HT-29 (cell line): ENCODE measurements around the gene LRFN2. TPM values are rescaled to one million over a fixed set of nuclear protein-coding genes. Genes with fewer than 3 reads are reported as not detected.

Experiments
- DNase-seq: peaks from one replicate; pipeline ENCODE4 v3.0.0-alpha.2; 2015; ENCODE audit warnings: low spot score
- total RNA-seq: library from RNA; depleted of rRNA; stranded (reverse); fragments of >200 nt; shearing (Covaris generic); gene quantifications from 2 replicates; pipeline ENCODE4 v1.2.3, GENCODE V29; 2014

LRFN2 gene
- total RNA-seq, 1 experiment from 2014 or later: not detected

DNA sequence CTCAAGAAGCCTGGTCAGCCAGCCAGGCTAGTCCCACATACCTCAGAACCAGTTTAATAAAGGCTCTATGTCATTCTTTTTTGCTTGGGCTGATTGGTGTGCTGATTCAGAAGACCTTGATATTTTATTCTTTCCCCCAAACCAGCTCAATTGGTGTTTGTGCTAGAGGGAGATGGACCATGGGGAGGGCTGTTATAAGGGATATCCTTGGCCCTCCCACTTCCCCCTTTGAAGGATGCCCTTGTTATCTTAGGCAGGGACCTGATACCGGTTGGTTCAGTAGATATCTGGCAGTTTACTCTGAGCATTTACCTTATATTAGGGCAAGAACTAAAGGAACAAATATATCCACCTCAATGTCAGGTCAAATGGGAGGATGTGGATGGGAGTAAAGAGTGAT, 207.4 kb downstream of the LRFN2 start:
- DNase-seq: no peak

DNA sequence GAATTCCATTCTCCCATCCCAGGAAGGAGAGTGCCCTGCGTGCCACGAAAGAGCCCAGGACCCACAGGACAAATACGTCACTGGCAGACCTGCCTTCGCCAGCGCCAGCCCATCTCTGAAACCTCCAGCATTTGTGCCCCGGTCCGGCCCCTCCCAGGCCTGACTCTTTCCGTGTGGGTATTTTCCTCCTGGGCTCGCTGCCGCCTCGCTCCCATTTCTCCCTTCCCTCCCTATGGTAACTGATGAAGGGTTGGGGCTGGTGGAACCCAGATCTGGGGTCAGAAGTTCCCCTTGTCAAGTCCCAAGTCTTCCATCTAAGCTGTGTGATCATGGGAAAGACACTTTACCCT, 208.5 kb downstream of the LRFN2 start:
- no peak for DNase-seq

DNA sequence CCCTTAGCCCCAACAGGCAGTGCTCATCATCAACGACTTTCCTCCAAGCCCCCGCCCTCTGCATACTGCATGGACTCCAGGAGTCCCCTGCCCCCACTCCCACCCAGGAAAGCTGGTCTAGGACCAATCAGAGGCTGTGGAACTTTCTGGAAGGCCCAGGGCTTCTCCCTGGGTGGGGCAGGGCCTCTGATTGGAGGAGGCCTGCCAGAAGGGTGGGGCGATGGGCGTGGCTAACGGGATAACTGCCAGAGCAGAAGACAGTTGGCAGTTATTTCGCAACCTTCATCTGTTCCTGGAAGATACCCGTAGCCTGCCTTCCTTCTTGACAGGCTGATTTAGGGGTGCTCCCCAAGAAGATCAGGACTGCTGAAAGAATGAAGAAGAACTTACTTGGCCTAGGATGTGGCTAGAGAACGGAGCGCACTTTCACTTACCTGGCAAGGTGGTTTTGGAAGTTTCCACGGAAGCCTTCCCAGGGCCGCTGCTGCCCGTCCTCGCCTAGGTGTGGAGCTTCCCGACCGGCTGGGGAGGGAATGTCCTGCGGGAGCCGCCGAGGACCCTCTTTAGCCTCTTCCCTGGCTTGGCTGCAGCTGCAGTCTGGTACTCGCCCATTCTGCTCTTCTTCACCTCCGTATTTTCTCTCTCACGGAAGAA, 209.0 kb downstream of the LRFN2 start:
- no peak for DNase-seq

DNA sequence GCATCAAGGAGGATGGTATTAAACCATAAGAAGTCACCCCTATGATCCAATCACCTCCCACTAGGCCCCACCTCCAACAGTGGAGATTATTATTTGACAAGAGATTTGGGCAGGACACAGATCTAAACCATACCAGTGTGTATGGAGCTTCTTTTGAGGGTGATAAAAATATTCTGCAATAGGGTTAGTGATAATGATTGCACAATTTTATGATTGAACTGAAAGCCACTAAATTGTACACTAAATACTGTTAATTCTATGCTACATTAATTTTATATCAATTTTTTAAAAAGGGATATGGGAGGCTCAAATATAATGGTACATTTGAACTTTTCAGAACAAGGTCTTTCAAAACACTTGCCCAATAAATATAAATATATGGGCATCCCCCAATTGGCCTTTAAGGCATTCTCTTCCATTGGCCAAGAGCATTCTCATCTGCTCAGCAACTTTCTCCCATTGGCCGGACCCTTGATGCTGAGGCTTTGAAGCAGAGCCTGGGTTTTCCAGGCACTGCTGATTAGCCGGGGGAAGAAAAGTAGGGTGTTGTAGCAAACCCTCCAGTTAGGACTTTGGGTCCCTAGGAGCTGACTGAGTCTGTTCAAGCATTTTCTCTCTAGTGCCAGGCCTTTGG, 209.9 kb downstream of the LRFN2 start:
- no peak for DNase-seq

DNA sequence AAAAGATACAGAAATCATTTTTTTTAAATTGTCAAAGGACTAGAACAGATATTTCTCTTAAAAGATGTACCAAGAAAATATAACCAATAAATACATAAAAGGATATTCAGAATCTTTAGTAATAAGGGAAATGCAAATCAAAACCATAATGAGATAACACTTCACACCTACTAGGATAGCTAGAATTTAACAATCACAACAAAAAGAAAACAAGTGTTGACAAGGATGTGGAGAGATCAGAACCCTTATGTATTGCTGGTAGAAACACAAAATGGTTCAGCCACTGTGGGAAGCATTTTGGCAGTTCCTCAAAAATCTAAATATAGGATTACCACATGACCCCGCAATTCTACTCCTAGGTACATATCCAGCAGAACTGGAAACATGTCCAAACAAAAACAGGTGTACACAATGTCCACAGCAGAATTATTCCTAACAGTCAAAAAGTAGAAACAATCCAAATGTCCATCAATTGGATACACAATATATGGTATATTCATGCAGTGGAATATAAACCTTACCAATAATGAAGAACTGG, 211.0 kb downstream of the LRFN2 start:
- DNase-seq: no peak

DNA sequence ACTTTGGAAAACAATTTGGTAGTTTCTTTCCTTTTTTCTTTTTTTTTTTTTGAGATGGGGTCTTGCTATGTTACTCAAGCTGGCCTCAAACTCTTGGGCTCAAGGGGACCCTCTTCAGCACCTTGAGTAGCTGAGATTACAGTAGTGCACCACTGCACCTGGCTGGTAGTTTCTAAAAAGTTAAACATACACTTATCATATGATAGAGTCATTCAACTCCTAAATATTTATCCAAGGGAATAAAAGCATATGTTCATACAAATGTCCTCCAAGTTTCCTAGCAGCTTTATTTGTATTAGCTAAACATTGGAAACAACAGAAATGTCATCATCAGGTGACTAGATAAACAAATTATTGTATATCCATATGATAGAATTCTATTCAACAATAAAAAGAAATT, 213.9 kb downstream of the LRFN2 start:
- no peak for DNase-seq

DNA sequence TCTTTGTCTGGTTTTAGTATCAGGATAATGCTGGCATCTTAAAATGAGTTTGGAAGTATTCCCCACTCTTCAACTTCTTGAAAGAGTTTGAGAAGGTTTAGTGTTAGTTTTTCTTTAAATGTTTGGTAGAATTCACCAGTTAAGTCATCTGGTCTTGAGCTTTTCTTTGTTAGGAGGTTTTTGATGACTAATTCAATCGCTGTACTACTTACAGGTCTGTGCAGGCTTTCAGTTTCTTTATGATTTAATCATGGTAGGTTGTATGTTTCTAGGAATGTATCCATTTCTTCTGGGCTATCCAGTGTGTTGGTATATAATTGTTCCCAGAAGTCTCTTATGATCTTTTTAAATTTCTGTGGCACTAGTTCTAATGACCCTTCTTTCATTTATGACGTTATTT, 215.5 kb downstream of the LRFN2 start:
- no peak for DNase-seq

DNA sequence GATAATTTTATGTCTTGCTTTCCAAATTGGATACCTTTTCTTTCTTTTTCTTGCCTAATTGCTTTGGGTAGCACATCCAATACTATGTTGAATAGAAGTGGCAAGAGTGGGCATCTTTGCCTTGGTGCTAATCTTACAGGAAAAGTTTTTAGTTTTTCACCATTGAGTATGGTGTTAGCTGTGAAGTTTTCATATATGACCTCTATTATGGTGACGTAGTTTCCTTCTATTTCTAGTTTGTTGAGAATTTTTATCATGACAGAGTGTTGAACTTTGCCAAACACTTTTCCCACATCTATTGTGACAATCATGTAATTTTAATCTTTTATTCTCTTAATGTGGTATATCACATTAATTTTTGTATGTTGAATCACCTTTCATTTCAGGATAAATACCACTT, 216.1 kb downstream of the LRFN2 start:
- no peak for DNase-seq

DNA sequence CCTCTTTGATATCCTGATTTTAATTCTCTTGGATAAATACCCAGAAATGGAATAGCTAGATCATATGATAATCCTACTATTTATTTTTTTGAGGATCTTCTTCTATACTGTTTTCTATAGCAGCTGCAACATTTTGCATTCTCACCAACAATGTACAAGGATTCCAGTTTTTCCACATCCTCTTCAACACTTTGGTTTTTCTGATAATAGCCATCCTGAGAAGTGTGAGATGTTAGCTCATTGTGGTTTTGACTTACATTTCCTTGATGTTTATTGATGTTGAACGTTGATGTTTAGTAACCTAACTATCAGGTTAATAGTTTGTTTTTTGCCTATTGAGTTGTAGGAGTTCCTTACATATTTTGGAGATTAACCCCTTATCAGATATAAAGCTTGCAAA, 217.3 kb downstream of the LRFN2 start:
- no peak for DNase-seq

DNA sequence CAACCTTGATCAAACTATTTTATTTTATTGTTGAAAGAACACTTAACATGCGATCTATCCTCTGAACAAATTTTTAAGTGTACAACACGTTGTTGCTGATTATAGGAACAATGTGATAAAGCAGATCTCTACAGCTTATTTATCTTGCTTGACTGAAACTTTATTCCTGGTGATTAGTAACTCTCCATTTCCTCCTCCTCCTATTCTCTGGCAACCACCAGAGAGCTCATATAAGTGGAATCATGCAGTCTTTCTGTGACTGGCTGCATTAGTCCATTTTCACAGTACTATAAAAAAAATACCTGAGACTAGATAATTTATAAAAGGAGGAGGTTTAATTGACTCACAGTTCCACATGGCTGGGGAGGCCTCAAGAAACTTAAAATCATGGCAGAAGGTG, 218.1 kb downstream of the LRFN2 start:
- no peak for DNase-seq

DNA sequence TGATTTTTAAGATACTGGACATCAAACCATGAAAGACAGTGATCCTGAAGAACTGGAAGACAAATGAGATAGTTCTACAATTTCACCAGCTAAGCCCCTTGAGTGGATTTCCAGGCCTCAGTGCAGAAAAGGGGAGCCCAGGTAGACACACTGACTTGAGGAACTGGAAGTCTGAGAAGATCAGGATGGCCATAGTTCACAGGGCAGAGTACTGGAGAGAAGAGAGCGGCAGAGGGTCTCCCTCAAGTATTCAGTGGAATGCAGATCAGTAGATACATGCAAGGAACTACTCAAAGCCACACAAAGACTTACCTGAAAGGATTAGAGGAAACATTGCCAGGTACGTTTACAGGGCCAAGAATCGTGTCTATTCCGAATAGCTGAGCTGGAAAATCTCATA, 224.3 kb downstream of the LRFN2 start:
- no peak for DNase-seq

DNA sequence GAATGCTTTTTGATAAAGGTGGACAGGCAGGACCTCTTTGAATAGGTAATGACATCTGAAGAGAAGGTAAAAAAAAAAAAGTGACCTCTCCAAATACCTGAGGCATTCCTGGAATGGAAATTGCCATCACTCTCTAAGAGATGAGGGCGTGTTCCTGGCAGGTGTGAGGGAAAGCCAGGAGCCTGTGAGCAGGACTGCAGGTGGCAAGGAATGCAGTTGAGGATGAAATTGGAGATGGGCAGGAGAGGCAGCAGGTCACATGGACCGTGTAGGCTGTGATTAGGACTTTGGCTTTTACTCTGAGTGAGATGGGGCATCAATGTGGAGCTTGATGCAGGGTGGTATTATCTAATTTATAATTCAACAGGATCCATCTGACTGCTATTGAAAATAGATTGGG, 227.4 kb downstream of the LRFN2 start:
- no peak for DNase-seq

DNA sequence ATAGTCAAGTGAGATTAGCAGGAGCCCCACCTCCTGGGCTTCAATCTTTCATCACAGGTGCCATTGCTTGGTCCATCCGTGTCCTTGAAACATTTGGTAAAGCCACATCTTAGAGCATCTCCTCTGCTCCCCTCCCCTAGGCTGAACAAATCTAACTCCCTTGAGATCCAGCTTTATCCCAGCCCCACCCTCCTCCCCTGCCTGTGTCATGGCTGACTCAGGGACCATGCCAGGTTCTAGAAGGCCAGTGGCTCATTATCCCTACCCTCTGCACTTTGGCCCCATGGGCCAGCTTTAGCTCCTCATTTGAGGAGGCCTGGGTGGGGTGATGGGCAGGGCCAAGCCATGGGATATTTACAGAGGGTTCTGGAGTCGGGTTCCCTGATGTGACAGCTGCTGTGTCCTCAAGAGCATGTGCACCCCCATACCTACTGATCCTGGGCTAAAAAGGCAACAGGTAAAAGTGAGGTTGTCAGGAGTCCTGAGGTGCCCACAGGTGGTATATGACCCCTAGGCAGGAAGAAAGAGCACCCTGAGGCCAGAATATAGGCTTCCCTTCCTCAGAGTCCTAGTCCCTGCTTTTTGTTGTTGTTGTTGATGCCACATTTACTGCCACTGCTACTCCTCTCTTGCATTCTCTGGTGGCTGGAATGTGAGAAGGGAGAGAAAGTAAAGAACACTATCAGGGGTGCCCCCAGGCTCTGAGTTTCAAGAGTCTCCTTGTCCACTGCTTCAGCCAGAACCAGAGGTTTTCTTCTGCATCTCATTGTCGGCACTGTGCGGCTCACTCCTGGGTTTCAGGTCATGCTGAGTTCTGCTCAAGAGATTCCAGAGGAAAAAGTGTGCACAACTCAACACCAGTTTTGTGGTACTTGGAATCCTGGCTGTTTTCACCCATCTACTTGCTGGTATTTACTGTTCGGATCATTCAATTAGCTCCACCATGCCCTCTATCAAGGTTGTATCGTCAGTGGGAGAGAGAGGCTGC, 228.4 kb downstream of the LRFN2 start:
- DNase-seq: no peak

DNA sequence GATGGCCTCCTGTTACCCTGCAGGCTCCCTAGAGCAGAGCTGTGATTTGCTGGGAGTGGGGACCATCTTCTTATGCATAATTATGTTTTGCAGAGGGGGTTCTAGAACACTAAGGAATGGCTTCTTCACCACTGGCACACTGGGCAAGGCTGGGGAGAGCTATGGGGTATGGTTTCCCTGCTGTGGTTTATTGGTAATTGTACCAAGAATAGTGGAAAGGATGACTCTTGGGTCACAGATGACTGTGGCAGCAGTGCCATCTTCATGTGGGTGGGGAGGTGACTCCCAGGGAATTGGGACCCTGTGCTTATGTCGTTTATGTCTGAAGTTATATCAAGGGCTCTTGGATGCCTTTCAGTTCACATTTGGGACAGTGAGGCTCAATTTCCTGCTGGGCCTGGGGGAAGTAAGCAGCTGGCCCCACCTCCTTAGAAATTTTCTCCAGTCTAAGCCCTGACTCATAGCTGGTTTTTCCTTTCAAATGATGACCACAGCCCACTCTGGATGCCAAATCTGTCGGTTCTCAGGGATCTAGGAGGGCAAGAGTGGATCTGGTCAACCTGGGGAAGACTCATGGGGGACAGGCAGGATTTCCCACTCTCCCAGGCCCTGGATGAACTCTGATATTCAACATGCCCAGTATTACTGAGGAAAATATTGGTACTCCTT, 230.8 kb downstream of the LRFN2 start:
- no peak for DNase-seq

DNA sequence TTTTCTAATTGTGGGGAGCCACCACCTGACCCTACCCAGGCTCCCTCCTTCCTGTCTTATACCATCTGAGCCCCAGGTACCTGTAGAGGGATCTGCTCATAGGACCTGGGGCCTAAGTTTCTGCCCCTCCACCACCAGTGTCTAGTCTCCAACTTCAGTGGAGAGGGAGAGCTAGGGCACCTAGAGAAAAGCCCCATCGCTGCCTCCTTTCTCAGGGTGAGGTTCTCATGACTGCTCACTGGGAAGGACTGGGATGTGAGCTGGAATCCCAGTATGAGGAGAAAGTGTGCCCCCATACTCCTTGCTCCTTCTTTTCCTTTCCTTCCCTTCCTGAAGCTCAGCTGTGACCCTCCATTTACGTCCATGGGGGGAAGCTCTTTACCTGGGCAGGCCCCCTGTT, 231.6 kb downstream of the LRFN2 start:
- DNase-seq: no peak

DNA sequence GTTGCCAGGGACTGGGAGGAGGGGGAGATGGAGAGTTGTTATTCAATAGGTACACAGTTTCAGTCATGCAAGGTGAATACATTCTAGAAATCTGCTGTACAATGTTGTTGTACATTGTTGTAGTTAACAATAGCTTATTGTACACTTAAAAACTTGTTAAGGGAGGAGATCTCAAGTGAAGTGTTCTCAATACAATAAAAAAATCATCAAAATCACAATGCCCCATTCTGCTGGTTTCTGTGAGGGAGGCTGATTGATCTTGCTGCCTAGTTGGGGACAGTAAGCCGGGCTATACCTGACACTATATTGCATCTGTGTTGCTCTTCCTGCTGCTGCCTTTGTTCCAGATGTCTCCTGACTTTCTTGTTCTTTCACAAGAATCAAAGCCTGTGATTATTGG, 232.1 kb downstream of the LRFN2 start:
- no peak for DNase-seq

DNA sequence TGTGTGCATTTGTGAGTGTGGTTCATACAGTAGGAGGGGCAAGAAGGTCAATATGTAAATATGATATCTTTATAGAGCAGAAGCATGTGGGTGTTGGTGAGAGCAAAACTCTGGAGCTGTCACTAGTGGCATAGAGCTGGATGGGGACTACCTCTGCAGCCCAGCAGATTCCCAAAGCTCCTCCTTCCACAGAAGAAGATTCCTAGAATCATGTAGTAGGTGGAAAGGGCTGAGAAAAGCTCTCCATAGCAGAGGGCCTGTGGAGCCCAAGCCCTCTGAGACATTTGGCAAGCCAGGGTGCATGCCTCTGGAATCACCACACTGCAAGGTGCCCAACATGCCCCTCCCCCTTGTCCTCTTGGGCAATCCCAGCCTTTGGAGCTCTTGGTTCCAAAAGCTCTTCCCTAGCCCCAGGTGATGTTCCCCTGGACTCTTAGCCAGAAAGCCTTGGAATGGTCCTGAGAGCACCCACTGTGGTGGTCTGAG, 233.2 kb downstream of the LRFN2 start:
- DNase-seq: no peak

DNA sequence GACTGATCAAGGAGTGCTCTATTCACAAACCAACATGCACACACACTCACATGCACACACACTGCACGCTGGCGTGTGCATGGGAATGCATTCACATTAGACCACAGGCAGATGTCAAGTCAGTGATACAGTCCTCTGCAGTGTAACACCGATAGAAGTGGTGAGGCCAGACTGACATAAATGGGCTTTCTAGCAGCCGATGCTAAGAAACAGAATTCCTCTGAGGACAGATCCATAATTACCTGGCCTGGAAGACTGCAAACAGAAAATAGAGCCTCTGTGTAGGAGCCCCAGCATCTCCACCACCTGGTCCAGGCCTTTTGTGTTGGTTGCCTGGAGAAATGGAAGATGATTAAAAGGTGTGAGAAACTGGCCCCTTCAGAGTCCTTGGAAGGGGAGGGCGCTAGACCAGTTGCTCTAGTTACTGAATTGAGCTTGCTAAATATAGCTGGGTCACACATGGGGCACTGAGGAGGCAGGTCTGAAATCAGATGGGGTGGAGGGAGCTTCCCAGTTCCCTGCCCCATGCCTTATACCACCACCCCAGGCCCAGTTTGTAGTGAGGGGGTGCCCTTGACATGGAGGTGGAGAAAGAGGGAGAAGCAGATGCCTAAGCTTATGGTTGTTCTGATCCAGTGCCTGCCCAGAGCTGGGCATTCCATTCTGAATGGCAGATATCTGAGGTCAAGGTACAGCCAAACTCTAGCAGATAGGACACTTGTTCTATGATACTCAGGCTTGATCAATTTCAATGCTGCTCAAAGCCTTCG, 233.8 kb downstream of the LRFN2 start:
- no peak for DNase-seq

DNA sequence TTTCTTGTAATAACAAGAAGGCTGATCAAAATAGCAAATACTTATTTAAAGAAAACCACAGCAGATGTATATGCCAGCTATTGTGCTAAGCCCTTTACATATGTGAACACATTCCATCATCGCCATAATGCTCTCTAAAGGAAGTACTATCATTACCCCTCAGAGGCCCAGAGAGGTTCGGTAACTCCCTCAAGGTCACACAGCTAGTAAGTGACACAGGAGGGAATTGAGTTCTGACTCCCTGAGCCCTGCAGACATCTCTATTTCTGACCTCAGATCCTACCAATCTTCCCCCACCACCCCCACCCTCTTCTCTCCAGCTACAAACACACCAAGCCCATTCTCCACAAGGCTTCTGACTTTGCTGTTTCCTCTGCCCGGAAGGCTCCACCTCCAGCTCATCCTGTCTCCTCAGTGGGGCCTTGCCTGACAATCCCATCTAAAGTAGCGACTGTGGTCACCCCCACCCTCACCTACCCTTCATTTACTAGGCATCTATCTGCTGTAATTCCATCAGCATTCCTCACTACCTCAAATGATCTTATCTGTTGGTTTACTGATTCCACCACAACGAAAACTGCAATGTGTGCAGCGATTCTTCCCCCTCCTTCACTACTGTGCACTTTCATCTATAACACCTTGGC, 234.5 kb downstream of the LRFN2 start:
- no peak for DNase-seq

DNA sequence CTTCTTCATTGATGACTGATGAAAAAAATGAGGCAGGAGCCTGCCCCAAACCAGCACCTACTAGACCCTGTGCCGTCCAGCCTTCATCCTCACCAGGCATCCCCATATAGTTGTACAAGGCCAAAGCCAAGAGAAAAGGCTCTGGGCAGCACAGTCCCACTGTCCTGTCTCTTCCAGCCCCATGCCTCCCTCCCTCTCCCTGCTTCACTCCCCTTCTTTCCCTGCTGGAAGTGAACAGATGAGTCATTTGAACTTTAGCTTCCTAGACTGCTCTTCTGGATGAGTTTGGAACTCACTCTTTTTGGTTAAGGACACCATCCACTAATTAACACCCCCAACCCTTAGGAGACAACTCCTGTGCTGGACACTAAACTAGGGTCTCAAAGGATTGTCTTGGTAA, 235.2 kb downstream of the LRFN2 start:
- DNase-seq: no peak
